Hepatocyte (in vitro differentiated cells): ENCODE results near the gene MIER1. TPM values are rescaled to one million over a fixed set of nuclear protein-coding genes. Genes with fewer than 3 reads are reported as not detected.
A peak's percentile ranks its signal among the peaks of the same experiment; 100 is the strongest.

Experiments
- DNase-seq: peaks from one replicate; pipeline ENCODE4 v3.0.0-alpha.2; 2016; ENCODE audit warnings: low spot score
- H2AFZ ChIP-seq: fragments of 200-600 bp; sonication (generic); 2 replicates; pipeline ENCODE4 v1.6.0; 2016; ENCODE audit warnings: antibody characterized with exemption, mild to moderate bottlenecking
- H3K27ac ChIP-seq: fragments of 200-600 bp; sonication (generic); 2 replicates; pipeline ENCODE4 v1.5.1; 2016; ENCODE audit warnings: mild to moderate bottlenecking
- H3K27me3 ChIP-seq: fragments of 200-600 bp; sonication (generic); 2 replicates; pipeline ENCODE4 v1.6.1; 2016
- H3K36me3 ChIP-seq: fragments of 200-600 bp; sonication (generic); replicated peaks from 2 replicates; pipeline ENCODE4 v1.5.1; 2016; ENCODE audit warnings: low read depth; ENCODE audit not compliant: insufficient read depth
- H3K4me1 ChIP-seq: fragments of 200-600 bp; sonication (generic); 2 replicates; pipeline ENCODE4 v1.5.1; 2016; ENCODE audit warnings: mild to moderate bottlenecking, moderate library complexity; ENCODE audit not compliant: insufficient read depth
- H3K4me2 ChIP-seq: fragments of 200-600 bp; sonication (generic); 2 replicates; pipeline ENCODE4 v1.6.0; 2016
- H3K4me3 ChIP-seq: fragments of 200-600 bp; sonication (generic); 2 replicates; pipeline ENCODE4 v1.5.1; 2016; ENCODE audit warnings: mild to moderate bottlenecking
- H3K79me2 ChIP-seq: fragments of 200-600 bp; sonication (generic); 2 replicates; pipeline ENCODE4 v1.6.0; 2017; ENCODE audit warnings: mild to moderate bottlenecking
- H3K9me2 ChIP-seq: fragments of 200-600 bp; sonication (generic); replicated peaks from 2 replicates; pipeline ENCODE4 v1.6.0; 2017; ENCODE audit warnings: mild to moderate bottlenecking; ENCODE audit not compliant: insufficient read depth
- H3K9me3 ChIP-seq: fragments of 200-600 bp; sonication (generic); 2 replicates; pipeline ENCODE4 v1.5.1; 2016; ENCODE audit warnings: low read depth, mild to moderate bottlenecking
- H4K20me1 ChIP-seq: fragments of 200-600 bp; sonication (generic); 2 replicates; pipeline ENCODE4 v1.6.0; 2016; ENCODE audit warnings: mild to moderate bottlenecking; ENCODE audit not compliant: insufficient read depth, poor library complexity, severe bottlenecking
- EZH2 ChIP-seq: fragments of 200-600 bp; sonication (generic); IDR thresholded peaks from 2 replicates; pipeline ENCODE4 v1.6.1; 2016; ENCODE audit warnings: antibody characterized with exemption, mild to moderate bottlenecking, borderline replicate concordance
- EZH2phosphoT487 ChIP-seq: fragments of 200-600 bp; sonication (generic); IDR thresholded peaks from one replicate; pipeline ENCODE4 v1.6.1; 2018; ENCODE audit warnings: antibody characterized with exemption, mild to moderate bottlenecking, low read depth, moderate library complexity; ENCODE audit not compliant: unreplicated experiment, severe bottlenecking
- WGBS: methylation state at CpG from one replicate; pipeline ENCODE4 v1.1.6; 2016; ENCODE audit warnings: low lambda C conversion rate; ENCODE audit errors: missing lambda C conversion rate; 5-methylcytosine and 5-hydroxymethylcytosine counted together
- polyA plus RNA-seq: library from polyadenylated mRNA; unstranded; fragments of >200 nt; fragmentation: Nextera tagmentation; extraction: Ambion mirVana; gene quantifications from 2 replicates; pipeline ENCODE4 v1.2.1, GENCODE V29; 2016
- total RNA-seq: library from RNA; depleted of rRNA; stranded (reverse); fragments of >200 nt; gene quantifications from 2 replicates; pipeline ENCODE4 v1.2.3, GENCODE V29; 2014
- TF ChIP-seq, protein P1 (sequence below): fragments of 200-600 bp; sonication (generic); IDR thresholded peaks from 2 replicates; pipeline ENCODE4 v1.5.1; 2016; ENCODE audit warnings: antibody characterized with exemption, mild to moderate bottlenecking; ENCODE audit not compliant: poor library complexity

The MIER1 gene
- total and polyA plus RNA-seq, 2 experiments from 2014 or later, result 19.3 to 42.2 TPM

GRCh38 chr1:66917476-66917875 lies 7.3 kb upstream of the MIER1 start:
- no peaks in the 10 kb centered on the region for H3K9me3 ChIP-seq
- peaks cover 8% of the 10 kb centered on the region for H3K79me2 ChIP-seq
- peak overlapping the region; percentile 7 for H3K27ac ChIP-seq
- H2AFZ ChIP-seq, result no peak overlapping the region
- H3K36me3 ChIP-seq, result no peaks in the 10 kb centered on the region
- no peaks in the 10 kb centered on the region for H3K9me2 ChIP-seq
- H3K27me3 ChIP-seq, result no peaks in the 10 kb centered on the region
- 98% methylated on average over 1 of the region's 1 CpG for WGBS
- no peak for TF ChIP-seq EZH2phosphoT487
- no peak overlapping the region for H3K4me3 ChIP-seq
- H4K20me1 ChIP-seq, result no peaks in the 10 kb centered on the region
- no peak for DNase-seq
- H3K4me2 ChIP-seq, result no peak overlapping the region
- peaks cover 8% of the 10 kb centered on the region for H3K4me1 ChIP-seq

DNA sequence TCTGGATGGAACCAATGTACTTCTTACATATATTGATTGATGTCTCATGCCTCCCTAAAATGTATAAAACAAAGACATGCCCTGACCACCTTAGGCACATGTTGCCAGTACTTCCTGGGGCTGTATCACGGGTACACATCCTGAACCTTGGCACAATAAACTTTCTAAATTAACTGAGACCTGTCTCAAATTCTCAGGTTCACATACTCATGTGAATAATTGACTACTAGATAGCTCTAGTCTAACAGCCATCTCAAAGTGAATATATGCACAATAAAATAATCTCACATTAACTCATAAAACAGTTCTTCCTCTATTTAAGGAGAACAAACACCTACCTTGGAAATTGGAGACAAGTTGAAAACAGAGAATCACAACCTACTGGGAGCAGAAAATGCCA lies 5.7 kb upstream of the MIER1 start:
- no peak for TF ChIP-seq EZH2
- Histone ChIP-seq H2AFZ (no peak overlapping the region), H3K36me3 (no peaks in the 10 kb centered on the region), H3K27me3 (no peaks in the 10 kb centered on the region), H3K9me2 (no peaks in the 10 kb centered on the region), H4K20me1 (no peaks in the 10 kb centered on the region), H3K4me3 (no peak overlapping the region), H3K4me2 (no peak overlapping the region), H3K9me3 (no peaks in the 10 kb centered on the region), H3K79me2 (peaks cover 23% of the 10 kb centered on the region), H3K27ac (no peak overlapping the region), H3K4me1 (peaks cover 8% of the 10 kb centered on the region)
- WGBS, result 88% methylated on average over 1 of the region's 1 CpG
- DNase-seq, result no peak

- Histone ChIP-seq H3K36me3 (no peaks in the 10 kb centered on the region), H3K79me2 (peaks cover 27% of the 10 kb centered on the region), H3K27me3 (no peaks in the 10 kb centered on the region), H3K27ac (no peak overlapping the region), H3K4me2 (no peak overlapping the region), H3K4me3 (no peak overlapping the region), H4K20me1 (no peaks in the 10 kb centered on the region), H2AFZ (no peak overlapping the region), H3K4me1 (peaks cover 8% of the 10 kb centered on the region), H3K9me2 (no peaks in the 10 kb centered on the region), H3K9me3 (no peaks in the 10 kb centered on the region)
- no peak for DNase-seq
- TF ChIP-seq EZH2 (no peak), EZH2phosphoT487 (no peak)
- TF ChIP-seq, protein P1, sequence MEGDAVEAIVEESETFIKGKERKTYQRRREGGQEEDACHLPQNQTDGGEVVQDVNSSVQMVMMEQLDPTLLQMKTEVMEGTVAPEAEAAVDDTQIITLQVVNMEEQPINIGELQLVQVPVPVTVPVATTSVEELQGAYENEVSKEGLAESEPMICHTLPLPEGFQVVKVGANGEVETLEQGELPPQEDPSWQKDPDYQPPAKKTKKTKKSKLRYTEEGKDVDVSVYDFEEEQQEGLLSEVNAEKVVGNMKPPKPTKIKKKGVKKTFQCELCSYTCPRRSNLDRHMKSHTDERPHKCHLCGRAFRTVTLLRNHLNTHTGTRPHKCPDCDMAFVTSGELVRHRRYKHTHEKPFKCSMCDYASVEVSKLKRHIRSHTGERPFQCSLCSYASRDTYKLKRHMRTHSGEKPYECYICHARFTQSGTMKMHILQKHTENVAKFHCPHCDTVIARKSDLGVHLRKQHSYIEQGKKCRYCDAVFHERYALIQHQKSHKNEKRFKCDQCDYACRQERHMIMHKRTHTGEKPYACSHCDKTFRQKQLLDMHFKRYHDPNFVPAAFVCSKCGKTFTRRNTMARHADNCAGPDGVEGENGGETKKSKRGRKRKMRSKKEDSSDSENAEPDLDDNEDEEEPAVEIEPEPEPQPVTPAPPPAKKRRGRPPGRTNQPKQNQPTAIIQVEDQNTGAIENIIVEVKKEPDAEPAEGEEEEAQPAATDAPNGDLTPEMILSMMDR, result no peak
- WGBS, result 94% methylated on average over 3 of the region's 3 CpGs
Measured at GRCh38 chr1:66919828-66920227, 5.0 kb upstream of the MIER1 start.

DNA sequence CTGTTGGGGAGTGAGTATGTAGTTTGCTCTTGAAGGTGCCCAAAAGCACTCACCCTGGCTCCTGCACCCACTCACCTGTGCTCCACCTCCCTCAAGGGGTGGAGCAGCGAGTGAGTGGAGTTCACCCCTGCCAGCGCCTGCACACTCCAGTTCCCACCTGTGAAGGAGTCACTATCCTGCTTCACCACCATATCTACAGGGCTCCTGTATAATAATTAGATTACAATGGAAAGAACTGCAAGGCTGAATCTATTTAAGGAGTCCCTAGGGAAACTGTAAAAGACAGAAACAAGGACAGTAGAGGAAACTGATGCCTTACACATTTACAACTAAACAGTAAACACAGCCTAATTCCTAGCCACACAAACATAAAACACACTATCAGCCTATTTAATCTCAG lies 4.2 kb upstream of the MIER1 start:
- Histone ChIP-seq H2AFZ (no peak overlapping the region), H3K79me2 (peaks cover 27% of the 10 kb centered on the region), H3K4me2 (no peak overlapping the region), H3K4me3 (no peak overlapping the region), H3K36me3 (no peaks in the 10 kb centered on the region), H3K27me3 (no peaks in the 10 kb centered on the region), H3K4me1 (peaks cover 8% of the 10 kb centered on the region), H3K9me3 (no peaks in the 10 kb centered on the region), H3K9me2 (no peaks in the 10 kb centered on the region), H3K27ac (no peak overlapping the region), H4K20me1 (no peaks in the 10 kb centered on the region)
- WGBS, result 97% methylated on average over 2 of the region's 2 CpGs
- DNase-seq, result no peak
- TF ChIP-seq EZH2phosphoT487 (no peak), EZH2 (no peak)
- TF ChIP-seq, protein P1, result no peak
